ENCODE measurements around the gene CELA2B.

Gene CELA2B

DNA sequence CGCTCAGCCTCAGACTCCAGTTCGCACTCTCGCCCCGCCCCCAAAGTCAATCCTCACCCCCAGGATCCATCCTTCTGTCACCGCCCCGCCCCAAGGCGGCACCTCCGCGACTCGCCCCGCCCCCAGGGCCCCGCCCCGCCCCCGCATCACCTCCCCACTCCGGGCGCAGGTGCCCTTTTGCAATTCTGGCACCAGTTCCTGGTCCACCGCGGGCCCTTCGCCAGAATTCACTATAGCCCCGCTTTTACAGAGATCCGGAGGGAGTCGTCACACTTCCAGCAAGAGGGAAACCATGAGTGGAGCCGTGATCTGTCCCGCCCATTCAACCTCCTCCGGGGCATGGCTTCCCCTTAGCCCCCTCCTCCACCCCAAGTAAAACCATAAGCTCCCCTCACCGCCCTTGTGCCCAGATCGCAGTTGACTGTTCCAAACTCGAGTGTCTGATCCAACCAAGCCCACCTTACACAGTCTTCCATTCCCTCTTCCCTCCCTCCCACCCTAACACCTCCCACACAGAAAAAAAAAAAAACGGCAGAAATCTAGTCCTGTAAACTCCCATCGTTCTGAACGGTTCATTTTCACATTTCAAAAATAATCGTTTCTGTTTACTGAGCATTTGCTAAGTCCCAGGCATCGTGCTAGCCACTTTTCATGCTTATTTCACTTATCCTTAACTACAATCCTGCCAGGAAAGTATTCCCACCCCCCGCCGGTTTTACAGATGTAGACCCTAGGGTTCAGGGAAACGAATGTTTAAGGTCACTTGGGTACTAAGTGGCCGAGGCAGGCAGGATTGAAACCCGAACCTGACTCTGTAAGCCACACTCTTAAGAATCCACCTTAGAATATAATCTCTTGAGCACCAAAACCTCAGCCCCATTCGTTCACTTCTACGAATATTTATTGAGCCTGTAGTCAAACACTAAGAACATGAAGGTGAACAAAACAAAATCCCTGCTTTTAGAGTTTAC lies 49.4 kb downstream of the CELA2B start:
- peak in 1 of 2 donors; percentile 100 for DNase-seq (ENCODE audit: low read depth in 2 of 2)

DNA sequence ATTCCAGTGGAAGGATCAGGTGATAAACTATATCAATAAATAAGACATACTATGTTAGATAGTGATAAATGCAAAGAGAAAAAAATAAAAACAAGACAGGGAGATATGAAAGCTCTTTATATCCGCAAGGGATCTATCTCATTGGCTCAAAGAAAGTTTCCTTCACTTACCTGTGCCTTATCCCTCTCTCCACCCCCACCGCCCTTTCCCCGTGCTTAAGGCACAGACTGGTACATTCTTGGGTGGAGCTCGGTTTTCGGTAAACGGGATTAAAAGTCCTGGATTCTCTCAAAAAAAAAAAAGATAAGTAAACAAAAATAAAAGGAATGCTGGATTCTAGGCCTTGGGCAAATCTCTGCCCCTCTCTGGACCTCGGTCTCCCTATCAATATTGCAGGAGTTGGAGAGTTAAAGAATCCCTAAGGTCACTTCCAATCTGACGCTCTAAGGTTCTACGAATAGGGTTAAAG lies 50.2 kb downstream of the CELA2B start:
- DNase-seq (ENCODE audit: low read depth in 2 of 2): no peak

DNA sequence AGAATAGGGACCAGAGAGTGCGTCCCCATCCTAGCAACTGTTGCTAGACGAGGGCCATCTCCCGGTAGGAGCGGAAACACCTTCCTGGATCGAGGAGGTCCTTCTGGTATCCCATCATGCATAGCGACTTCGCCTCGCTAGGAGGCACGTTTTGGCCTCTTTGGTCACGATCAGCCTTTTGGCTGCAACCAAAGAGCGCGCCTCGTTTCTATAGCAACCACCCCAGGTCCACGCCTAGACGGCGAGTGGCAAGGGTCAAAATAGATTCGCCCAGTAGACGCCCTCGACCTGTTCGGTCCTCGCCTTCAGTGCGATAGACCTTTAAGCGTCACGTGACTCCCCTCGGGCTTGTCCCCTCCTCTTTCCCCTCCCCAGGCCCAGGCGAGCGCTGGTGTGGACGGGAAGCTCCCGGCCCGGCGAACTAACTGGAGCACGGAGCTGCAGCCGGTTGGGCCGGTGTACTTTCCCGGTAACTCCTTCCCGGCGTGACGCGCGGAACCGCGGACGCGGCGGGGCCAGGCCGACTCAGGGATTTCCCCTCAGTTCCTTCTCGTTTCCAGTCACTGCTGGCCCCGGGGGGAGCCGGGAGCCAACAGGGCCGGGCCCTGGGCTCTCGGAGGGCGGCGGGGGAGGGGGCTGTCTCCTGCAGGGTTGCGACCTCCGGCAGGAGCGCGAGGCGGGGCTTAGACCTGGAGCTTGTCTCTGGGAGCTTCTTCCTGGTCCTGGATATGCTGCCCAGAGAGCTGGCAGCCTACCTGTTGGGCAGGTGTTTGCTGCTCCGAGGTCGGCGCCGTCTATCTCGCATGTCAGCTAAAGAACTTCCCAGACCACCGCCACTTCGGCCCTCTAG lies 50.8 kb downstream of the CELA2B start, which contains the start of gene DNAJC16:
Gene DNAJC16, plus strand, starts transcription at position 359 of the 850 bp plus-strand sequence. CDS start 2,258 bp downstream, outside the sequence.
- peak; percentile 92 to 96 for DNase-seq (ENCODE audit: low read depth in 2 of 2)

DNA sequence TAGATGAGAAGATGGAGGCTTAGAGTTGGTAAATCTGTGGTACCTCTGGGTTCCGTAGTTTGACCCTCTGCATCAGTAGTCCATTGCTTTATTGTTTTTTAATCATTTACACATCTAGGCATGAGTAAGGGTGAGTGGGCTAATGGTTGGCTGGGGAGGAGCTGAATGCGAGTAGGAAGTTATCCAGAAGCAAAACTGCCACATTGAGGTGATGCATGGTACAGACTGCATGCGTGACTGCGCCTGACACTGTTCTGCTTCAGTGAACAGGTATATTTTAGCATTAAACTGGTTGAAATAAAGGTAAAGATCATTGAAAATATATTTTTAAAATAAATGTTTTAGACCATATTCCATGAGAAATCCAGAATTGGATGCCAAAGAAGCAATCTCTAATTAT lies 55.1 kb downstream of the CELA2B start:
- DNase-seq (ENCODE audit: low read depth in 2 of 2): no peak

DNA sequence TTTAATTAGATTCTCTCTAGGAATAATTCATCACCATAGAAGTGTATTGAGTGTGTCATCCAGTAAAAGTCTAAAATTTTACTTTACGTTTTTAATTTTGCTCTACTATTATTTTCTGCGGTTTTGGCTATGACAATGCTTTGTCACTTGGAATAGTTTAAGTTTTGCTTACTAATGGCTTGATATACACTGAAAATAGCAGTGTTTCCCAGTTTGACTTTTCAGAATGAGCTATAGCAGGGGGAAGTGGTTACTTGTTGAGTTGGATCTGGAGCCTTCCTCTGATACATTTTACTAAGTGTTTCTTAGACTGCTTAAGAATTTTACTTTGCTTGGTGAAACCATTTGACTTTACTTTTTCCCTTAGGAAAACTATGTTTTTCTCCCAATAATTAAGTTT lies 55.8 kb downstream of the CELA2B start:
- DNase-seq (ENCODE audit: low read depth in 2 of 2): no peak

DNA sequence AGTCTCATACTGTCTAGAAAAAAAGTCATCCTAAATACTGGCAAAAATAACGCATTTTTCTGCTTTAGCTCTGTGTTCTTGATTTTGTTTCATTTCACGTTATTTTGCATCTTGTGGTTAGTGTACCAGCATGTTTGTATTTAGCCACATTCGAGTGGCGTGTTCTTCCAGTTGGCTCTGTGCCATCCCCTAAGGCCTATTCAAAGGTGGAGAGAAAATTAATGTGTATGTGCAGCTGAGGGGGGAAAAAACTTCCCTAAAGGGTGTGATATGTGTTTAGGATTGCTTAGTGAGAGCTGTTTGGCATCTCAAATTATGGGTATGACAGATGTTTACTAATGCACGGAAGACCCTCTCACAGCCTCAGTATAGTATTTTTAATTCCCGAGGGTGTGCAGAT lies 62.9 kb downstream of the CELA2B start:
- no peak for DNase-seq (ENCODE audit: low read depth in 2 of 2)

DNA sequence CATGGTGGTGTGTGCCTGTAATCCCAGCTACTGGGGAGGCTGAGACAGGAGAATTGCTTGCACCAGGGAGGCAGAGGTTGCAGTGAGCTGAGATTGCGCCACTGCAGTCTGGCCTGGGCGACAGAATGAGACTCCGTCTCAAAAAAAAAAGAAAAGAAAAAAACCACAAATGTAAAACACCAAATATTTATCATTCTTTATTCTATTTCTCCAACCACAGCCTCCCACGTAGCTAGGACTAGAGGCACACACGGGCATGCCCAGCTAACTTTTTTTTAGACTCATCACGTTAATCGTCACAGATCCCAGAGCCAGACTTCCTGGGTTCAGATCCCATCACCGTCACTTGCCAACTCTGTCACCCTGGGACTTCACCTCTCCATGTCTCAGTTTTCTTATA lies 64.3 kb downstream of the CELA2B start:
- DNase-seq (ENCODE audit: low read depth in 2 of 2): no peak
